HL-60 (cell line): Measurements from ENCODE around the gene RNF224.

Experiments used
- CTCF ChIP-seq: IDR thresholded peaks from one replicate; pipeline ENCODE4 v1.5.1; 2011; ENCODE audit warnings: low read length, control low read depth, inconsistent platforms; ENCODE audit not compliant: insufficient read depth
- POLR2AphosphoS5 ChIP-seq: IDR thresholded peaks from 2 replicates; pipeline ENCODE4 v1.6.1; 2012; ENCODE audit warnings: low read depth
- SPI1 ChIP-seq: IDR thresholded peaks from 2 replicates; pipeline ENCODE4 v1.6.1; 2012; ENCODE audit warnings: low read depth, mild to moderate bottlenecking, borderline replicate concordance

GRCh38 chr9:137265496-137266161 is 38.3 kb downstream of the RNF224 start:
- TF ChIP-seq CTCF (no peak), SPI1 (no peak), POLR2AphosphoS5 (no peak)
